NK-92 treated with Interleukin-12 subunit alpha and Interleukin-12 subunit beta, amount 100 ng/mL, for 24 hours (cell line): Measurements from ENCODE around the gene POLDIP3.
A peak's percentile ranks its signal among the peaks of the same experiment; 100 is the strongest.
"Not testable (repeated sequence)": the region's sequence is repeated elsewhere in the genome, so short reads cannot be mapped to it uniquely, and the experiment has no call there.

Experiments used
- DNase-seq: peaks from one replicate; lab custom pipeline; 2025; lab: John Stamatoyannopoulos, UW

Gene POLDIP3

GRCh38 chr22:42619261-42620063, 4.8 kb upstream of the POLDIP3 start:
- DNase-seq, result no peak

GRCh38 chr22:42617155-42617983, 2.7 kb upstream of the POLDIP3 start:
- DNase-seq, result no peak

GRCh38 chr22:42615860-42616175, 1.1 kb upstream of the POLDIP3 start:
- not testable (repeated sequence) for DNase-seq

- DNase-seq, result peak; percentile 76
Observed at GRCh38 chr22:42615092-42615859, 593 bp upstream of the POLDIP3 start.

GRCh38 chr22:42613872-42614301, 796 bp downstream of the POLDIP3 start:
- DNase-seq, result peak; percentile 35

- DNase-seq, result no peak
Observed at GRCh38 chr22:42612336-42612735, 2.3 kb downstream of the POLDIP3 start.

- DNase-seq, result no peak
Observed at GRCh38 chr22:42611051-42611450, 3.6 kb downstream of the POLDIP3 start.

GRCh38 chr22:42610186-42610585, 4.5 kb downstream of the POLDIP3 start:
- no peak for DNase-seq

- no peak for DNase-seq
Observed at GRCh38 chr22:42608823-42609361, 5.8 kb downstream of the POLDIP3 start.

- no peak for DNase-seq
Observed at GRCh38 chr22:42608136-42608822, 6.4 kb downstream of the POLDIP3 start.

- not testable (repeated sequence) for DNase-seq
Observed at GRCh38 chr22:42607641-42608040, 7.0 kb downstream of the POLDIP3 start.

- DNase-seq, result no peak
Observed at GRCh38 chr22:42604403-42604802, 10.3 kb downstream of the POLDIP3 start.

GRCh38 chr22:42603427-42603826, 11.3 kb downstream of the POLDIP3 start:
- no peak for DNase-seq

- DNase-seq, result no peak
Observed at GRCh38 chr22:42602470-42602869, 12.2 kb downstream of the POLDIP3 start.

- DNase-seq, result no peak
Observed at GRCh38 chr22:42601879-42602465, 12.7 kb downstream of the POLDIP3 start.

- DNase-seq, result no peak
Observed at GRCh38 chr22:42596863-42597530, 17.7 kb downstream of the POLDIP3 start.

GRCh38 chr22:42596336-42596735, 18.3 kb downstream of the POLDIP3 start:
- DNase-seq, result no peak

- DNase-seq, result no peak
Observed at GRCh38 chr22:42595434-42595833, 19.2 kb downstream of the POLDIP3 start.

- no peak for DNase-seq
Observed at GRCh38 chr22:42591987-42592386, 22.7 kb downstream of the POLDIP3 start.

GRCh38 chr22:42587588-42588175, 27.0 kb downstream of the POLDIP3 start:
- DNase-seq, result no peak
